Neural progenitor cell (in vitro differentiated cells): Measurements from ENCODE around the gene CCL24. TPM values are rescaled to one million over a fixed set of nuclear protein-coding genes. Genes with fewer than 3 reads are reported as not detected.
"Not testable (repeated sequence)": the region's sequence is repeated elsewhere in the genome, so short reads cannot be mapped to it uniquely, and the experiment has no call there.

ENCODE experiments used
- DNase-seq: peaks from one replicate; pipeline ENCODE4 v3.0.0-alpha.2; 2016; ENCODE audit warnings: low spot score
- H2AFZ ChIP-seq: fragments of 200-600 bp; sonication (generic); replicated peaks from 2 replicates; pipeline ENCODE4 v1.6.1; 2016; ENCODE audit warnings: antibody characterized with exemption
- H3F3A ChIP-seq: fragments of 200-600 bp; sonication (generic); 2 replicates; pipeline ENCODE4 v1.6.1; 2016; ENCODE audit warnings: antibody characterized with exemption, low read depth
- H3K27ac ChIP-seq: fragments of 200-600 bp; sonication (generic); 2 replicates; pipeline ENCODE4 v1.5.1; 2016; ENCODE audit warnings: mild to moderate bottlenecking
- H3K27me3 ChIP-seq: fragments of 200-600 bp; sonication (generic); 2 replicates; pipeline ENCODE4 v1.6.1; 2016; ENCODE audit warnings: mild to moderate bottlenecking, moderate library complexity
- H3K36me3 ChIP-seq: fragments of 200-600 bp; sonication (generic); 2 replicates; pipeline ENCODE4 v1.5.1; 2016
- H3K4me1 ChIP-seq: fragments of 200-600 bp; sonication (generic); 2 replicates; pipeline ENCODE4 v1.6.1; 2016; ENCODE audit warnings: mixed run types
- H3K4me2 ChIP-seq: fragments of 200-600 bp; sonication (generic); 2 replicates; pipeline ENCODE4 v1.6.1; 2016
- H3K4me3 ChIP-seq: fragments of 200-600 bp; sonication (generic); 2 replicates; pipeline ENCODE4 v1.5.1; 2016
- H3K79me2 ChIP-seq: fragments of 200-600 bp; sonication (generic); 2 replicates; pipeline ENCODE4 v1.6.1; 2016; ENCODE audit warnings: low read depth
- H3K9ac ChIP-seq: fragments of 200-600 bp; sonication (generic); 2 replicates; pipeline ENCODE4 v1.6.1; 2016
- H3K9me3 ChIP-seq: fragments of 200-600 bp; sonication (generic); 2 replicates; pipeline ENCODE4 v1.5.1; 2016; ENCODE audit warnings: low read depth
- H4K20me1 ChIP-seq: fragments of 200-600 bp; sonication (generic); 2 replicates; pipeline ENCODE4 v1.6.1; 2016; ENCODE audit warnings: low read depth
- H3K27ac Mint-ChIP-seq: 3 replicates; pipeline ENCODE4 v1.8.0; 2021; ENCODE audit warnings: mixed read lengths
- H3K27me3 Mint-ChIP-seq: 2 replicates; pipeline ENCODE4 v1.8.0; 2022; ENCODE audit warnings: low read depth, mild to moderate bottlenecking, inconsistent platforms, moderate library complexity, mixed read lengths; ENCODE audit not compliant: insufficient read depth
- H3K36me3 Mint-ChIP-seq: 3 replicates; pipeline ENCODE4 v1.8.0; 2021; ENCODE audit warnings: mixed read lengths
- H3K4me1 Mint-ChIP-seq: 3 replicates; pipeline ENCODE4 v1.8.0; 2021; ENCODE audit warnings: mixed read lengths
- H3K4me3 Mint-ChIP-seq: 3 replicates; pipeline ENCODE4 v1.8.0; 2021; ENCODE audit warnings: mild to moderate bottlenecking, moderate library complexity, mixed read lengths
- H3K9me3 Mint-ChIP-seq: 3 replicates; pipeline ENCODE4 v1.8.0; 2020; ENCODE audit warnings: mixed read lengths
- CTCF ChIP-seq: fragments of 200-600 bp; sonication (generic); IDR thresholded peaks from 2 replicates; pipeline ENCODE4 v1.5.1; 2017; ENCODE audit warnings: antibody characterized with exemption, mild to moderate bottlenecking
- EZH2 ChIP-seq: fragments of 200-600 bp; sonication (generic); IDR thresholded peaks from 2 replicates; pipeline ENCODE4 v1.6.1; 2017; ENCODE audit warnings: antibody characterized with exemption, mild to moderate bottlenecking, moderate library complexity
- EZH2phosphoT487 ChIP-seq: fragments of 200-600 bp; sonication (generic); IDR thresholded peaks from 2 replicates; pipeline ENCODE4 v1.6.1; 2017; ENCODE audit warnings: antibody characterized with exemption
- total RNA-seq: library from RNA; depleted of rRNA; stranded (reverse); fragments of >200 nt; gene quantifications from 2 replicates; pipeline ENCODE4 v1.2.3, GENCODE V29; 2015; ENCODE audit warnings: low replicate concordance

The CCL24 gene
- total RNA-seq, 1 donor from 2014 or later: not detected

- H3K36me3 Mint-ChIP-seq: peaks cover 2% of the 10 kb centered on the region
- no peaks in the 10 kb centered on the region for H3K36me3 ChIP-seq
- no peak overlapping the region for H3K4me3 Mint-ChIP-seq
- H3K27me3 ChIP-seq: no peaks in the 10 kb centered on the region
- no peak overlapping the region for H2AFZ ChIP-seq
- no peak overlapping the region for H3K4me2 ChIP-seq
- H3K9ac ChIP-seq: no peak overlapping the region
- H3K4me3 ChIP-seq: no peak overlapping the region
- H3K27ac Mint-ChIP-seq: no peak overlapping the region
- H3K27me3 Mint-ChIP-seq: peaks cover 2% of the 10 kb centered on the region
- no peak for TF ChIP-seq EZH2
- TF ChIP-seq CTCF: no peak
- no peak for TF ChIP-seq EZH2phosphoT487
- H3K4me1 ChIP-seq: no peaks in the 10 kb centered on the region
- H3F3A ChIP-seq: no peaks in the 10 kb centered on the region
- H3K9me3 ChIP-seq: no peaks in the 10 kb centered on the region
- no peaks in the 10 kb centered on the region for H4K20me1 ChIP-seq
- no peak overlapping the region for H3K27ac ChIP-seq
- peaks cover 3% of the 10 kb centered on the region for H3K4me1 Mint-ChIP-seq
- peaks cover 2% of the 10 kb centered on the region for H3K9me3 Mint-ChIP-seq
- no peak for DNase-seq
- no peaks in the 10 kb centered on the region for H3K79me2 ChIP-seq
These were observed 42.9 kb upstream of the CCL24 start for GRCh38 chr7:75856536-75856935.

GRCh38 chr7:75854813-75855345 is 41.3 kb upstream of the CCL24 start:
- not testable (repeated sequence) for H3K27me3 Mint-ChIP-seq, H2AFZ ChIP-seq, DNase-seq, H3K36me3 ChIP-seq, H3K27ac Mint-ChIP-seq, H3F3A ChIP-seq, H3K79me2 ChIP-seq, H4K20me1 ChIP-seq, H3K4me1 ChIP-seq, H3K4me3 Mint-ChIP-seq, H3K9me3 ChIP-seq, H3K9me3 Mint-ChIP-seq, H3K4me1 Mint-ChIP-seq, H3K36me3 Mint-ChIP-seq, H3K27ac ChIP-seq, H3K9ac ChIP-seq, H3K4me3 ChIP-seq, H3K27me3 ChIP-seq, H3K4me2 ChIP-seq

- no peaks in the 10 kb centered on the region for H3K36me3 ChIP-seq
- H3K27me3 ChIP-seq: no peaks in the 10 kb centered on the region
- no peak overlapping the region for H3K4me3 ChIP-seq
- H3K9ac ChIP-seq: no peak overlapping the region
- no peak overlapping the region for H2AFZ ChIP-seq
- no peak overlapping the region for H3K27ac Mint-ChIP-seq
- H3K79me2 ChIP-seq: no peaks in the 10 kb centered on the region
- H3K27ac ChIP-seq: no peak overlapping the region
- H3K27me3 Mint-ChIP-seq: peaks cover 2% of the 10 kb centered on the region
- peaks cover 2% of the 10 kb centered on the region for H3K36me3 Mint-ChIP-seq
- no peaks in the 10 kb centered on the region for H3K4me1 ChIP-seq
- H3K4me3 Mint-ChIP-seq: no peak overlapping the region
- no peaks in the 10 kb centered on the region for H4K20me1 ChIP-seq
- H3K4me2 ChIP-seq: no peak overlapping the region
- H3K9me3 Mint-ChIP-seq: peaks cover 2% of the 10 kb centered on the region
- H3K9me3 ChIP-seq: no peaks in the 10 kb centered on the region
- TF ChIP-seq EZH2phosphoT487 (no peak), CTCF (no peak), EZH2 (no peak)
- DNase-seq: no peak
- no peaks in the 10 kb centered on the region for H3F3A ChIP-seq
- peaks cover 3% of the 10 kb centered on the region for H3K4me1 Mint-ChIP-seq
These were observed 40.6 kb upstream of the CCL24 start for GRCh38 chr7:75854233-75854632.

- H3K4me1 ChIP-seq: no peaks in the 10 kb centered on the region
- no peaks in the 10 kb centered on the region for H3K27me3 Mint-ChIP-seq
- no peak overlapping the region for H3K27ac ChIP-seq
- H3K27ac Mint-ChIP-seq: no peak overlapping the region
- no peak for DNase-seq
- H3K27me3 ChIP-seq: no peaks in the 10 kb centered on the region
- H3F3A ChIP-seq: no peaks in the 10 kb centered on the region
- H3K4me1 Mint-ChIP-seq: peaks cover 3% of the 10 kb centered on the region
- TF ChIP-seq CTCF (no peak), EZH2 (no peak), EZH2phosphoT487 (no peak)
- H2AFZ ChIP-seq: no peak overlapping the region
- no peaks in the 10 kb centered on the region for H3K9me3 Mint-ChIP-seq
- H4K20me1 ChIP-seq: no peaks in the 10 kb centered on the region
- H3K36me3 Mint-ChIP-seq: no peaks in the 10 kb centered on the region
- H3K79me2 ChIP-seq: no peaks in the 10 kb centered on the region
- no peaks in the 10 kb centered on the region for H3K36me3 ChIP-seq
- H3K4me2 ChIP-seq: no peak overlapping the region
- no peak overlapping the region for H3K4me3 ChIP-seq
- no peak overlapping the region for H3K4me3 Mint-ChIP-seq
- no peak overlapping the region for H3K9ac ChIP-seq
- H3K9me3 ChIP-seq: no peaks in the 10 kb centered on the region
These were observed 36.6 kb upstream of the CCL24 start for GRCh38 chr7:75850235-75850634.
